ENCODE data around the gene CDCA7L. TPM values are rescaled to one million over a fixed set of nuclear protein-coding genes. Genes with fewer than 3 reads are reported as not detected.

CDCA7L gene
- polyA plus RNA-seq, 1 of the 3 experiments (the other 2 are of a cell fraction) = 18.4 TPM

DNA sequence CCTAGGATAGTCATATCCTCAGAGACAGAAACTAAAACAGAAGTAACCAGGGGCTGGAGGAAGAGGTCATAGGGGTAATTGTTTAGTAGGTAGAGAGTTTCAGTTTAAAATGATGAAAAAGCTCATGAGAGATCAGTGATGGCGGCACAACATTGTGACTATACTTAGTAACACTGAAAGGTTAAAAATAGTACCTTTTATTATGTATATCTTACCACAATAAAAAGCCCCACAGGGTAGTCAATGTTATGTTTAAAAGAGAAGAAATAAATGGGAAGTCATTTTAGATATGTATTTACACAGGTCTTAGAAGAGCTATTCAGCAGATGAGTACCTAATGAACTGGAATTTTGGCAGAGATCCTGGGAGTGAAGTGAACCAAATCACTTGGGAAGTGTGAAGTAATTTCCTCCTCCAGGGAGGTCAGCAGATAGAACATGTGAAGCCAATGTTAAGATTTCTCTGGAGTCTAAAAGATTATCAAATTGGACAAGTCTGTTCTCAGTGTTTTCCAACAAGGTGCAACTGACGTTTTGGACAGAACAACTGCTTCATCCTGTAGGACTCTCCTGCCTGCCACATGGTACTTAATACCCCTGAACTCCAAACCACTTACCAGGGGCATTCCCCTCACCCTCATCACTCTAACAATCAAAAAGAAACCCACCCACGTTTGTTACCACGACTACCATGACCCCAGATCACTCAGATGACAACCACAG, 6.4 kb downstream of the CDCA7L start:
- peaks cover 3% of the 10 kb centered on the region; the same call in 1 of the 2 replicates for H3K9me2 ChIP-seq
- no peak overlapping the region for H3K4me3 ChIP-seq (ENCODE audit: low read depth in 2 of 2, low read length in 1 of 2)
- peaks cover 0 to 7% of the 10 kb centered on the region in 2 experiments for H3K36me3 ChIP-seq (replicated peaks in 1 of 2; ENCODE audit: control insufficient read depth in 1 of 2, insufficient read depth in 2 of 2, low read length in 1 of 2)
- ChIA-PET CTCF (interaction anchor here (1.1 kb wide), 1 partner anchor 29 kb away, joined by 3 read pairs; no protein-coding TSS in a partner anchor), POLR2A (no interaction called here)
- H3K27ac ChIP-seq (ENCODE audit: low read depth in 2 of 2, low read length in 1 of 2) = no peak overlapping the region
- H4K20me1 ChIP-seq (ENCODE audit: insufficient read depth) = no peaks in the 10 kb centered on the region
- peaks cover 0 to 2% of the 10 kb centered on the region in 2 experiments; a peak in 1 of 4 replicates for H3K4me1 ChIP-seq (ENCODE audit: control insufficient read depth in 1 of 2, insufficient read depth in 2 of 2, low read depth in 1 of 2, low read length in 1 of 2)
- H3K9ac ChIP-seq = no peak overlapping the region
- H3F3A ChIP-seq (replicated peaks; ENCODE audit: insufficient read depth) = no peaks in the 10 kb centered on the region
- TF ChIP-seq NFIC (IDR thresholded peaks at IDR 0.05; ENCODE audit: borderline replicate concordance) = no peak
- TF ChIP-seq, protein P1, sequence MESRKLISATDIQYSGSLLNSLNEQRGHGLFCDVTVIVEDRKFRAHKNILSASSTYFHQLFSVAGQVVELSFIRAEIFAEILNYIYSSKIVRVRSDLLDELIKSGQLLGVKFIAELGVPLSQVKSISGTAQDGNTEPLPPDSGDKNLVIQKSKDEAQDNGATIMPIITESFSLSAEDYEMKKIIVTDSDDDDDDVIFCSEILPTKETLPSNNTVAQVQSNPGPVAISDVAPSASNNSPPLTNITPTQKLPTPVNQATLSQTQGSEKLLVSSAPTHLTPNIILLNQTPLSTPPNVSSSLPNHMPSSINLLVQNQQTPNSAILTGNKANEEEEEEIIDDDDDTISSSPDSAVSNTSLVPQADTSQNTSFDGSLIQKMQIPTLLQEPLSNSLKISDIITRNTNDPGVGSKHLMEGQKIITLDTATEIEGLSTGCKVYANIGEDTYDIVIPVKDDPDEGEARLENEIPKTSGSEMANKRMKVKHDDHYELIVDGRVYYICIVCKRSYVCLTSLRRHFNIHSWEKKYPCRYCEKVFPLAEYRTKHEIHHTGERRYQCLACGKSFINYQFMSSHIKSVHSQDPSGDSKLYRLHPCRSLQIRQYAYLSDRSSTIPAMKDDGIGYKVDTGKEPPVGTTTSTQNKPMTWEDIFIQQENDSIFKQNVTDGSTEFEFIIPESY (IDR thresholded peaks at IDR 0.05; ENCODE audit: borderline replicate concordance, low read depth) = no peak
- no peaks in the 10 kb centered on the region for H3K27me3 ChIP-seq (ENCODE audit: insufficient read depth)
- H2AFZ ChIP-seq (ENCODE audit: low read depth) = no peak overlapping the region
- DNase-seq = no peak
- H3K79me2 ChIP-seq (ENCODE audit: insufficient read depth) = no peaks in the 10 kb centered on the region
- WGBS (ENCODE audit: low lambda C conversion rate) = 75% methylated on average over 4 of the region's 4 CpGs
- no peak overlapping the region for H3K4me2 ChIP-seq
- H3K9me3 ChIP-seq = no peaks in the 10 kb centered on the region

DNA sequence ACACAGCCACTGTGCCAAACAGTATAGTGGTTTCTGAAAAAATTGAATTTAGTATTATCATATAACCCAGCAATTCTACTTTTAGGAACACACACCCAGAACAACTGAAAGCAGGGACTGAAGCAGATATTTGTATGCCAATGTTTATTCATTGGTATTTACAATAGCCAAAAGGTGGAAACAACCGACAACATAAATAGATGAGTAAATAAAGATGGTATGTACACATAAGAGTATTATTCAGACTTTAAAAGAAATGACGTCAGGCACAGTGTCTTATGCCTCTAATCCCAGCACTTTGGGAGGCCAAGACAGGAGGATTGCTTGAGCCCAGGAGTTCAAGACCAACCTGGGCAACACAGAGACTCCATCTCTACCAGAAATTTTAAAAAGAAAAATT, 7.2 kb downstream of the CDCA7L start:
- H2AFZ ChIP-seq (ENCODE audit: low read depth) = no peak overlapping the region
- TF ChIP-seq SIN3A (IDR thresholded peaks at IDR 0.05; ENCODE audit: borderline replicate concordance, low read depth, low read length) (no peak), ELF1 (IDR thresholded peaks at IDR 0.05) (no peak), GATA2 (CRISPR knock-in tag; IDR thresholded peaks at IDR 0.05) (no peak)
- TF ChIP-seq, protein P2, sequence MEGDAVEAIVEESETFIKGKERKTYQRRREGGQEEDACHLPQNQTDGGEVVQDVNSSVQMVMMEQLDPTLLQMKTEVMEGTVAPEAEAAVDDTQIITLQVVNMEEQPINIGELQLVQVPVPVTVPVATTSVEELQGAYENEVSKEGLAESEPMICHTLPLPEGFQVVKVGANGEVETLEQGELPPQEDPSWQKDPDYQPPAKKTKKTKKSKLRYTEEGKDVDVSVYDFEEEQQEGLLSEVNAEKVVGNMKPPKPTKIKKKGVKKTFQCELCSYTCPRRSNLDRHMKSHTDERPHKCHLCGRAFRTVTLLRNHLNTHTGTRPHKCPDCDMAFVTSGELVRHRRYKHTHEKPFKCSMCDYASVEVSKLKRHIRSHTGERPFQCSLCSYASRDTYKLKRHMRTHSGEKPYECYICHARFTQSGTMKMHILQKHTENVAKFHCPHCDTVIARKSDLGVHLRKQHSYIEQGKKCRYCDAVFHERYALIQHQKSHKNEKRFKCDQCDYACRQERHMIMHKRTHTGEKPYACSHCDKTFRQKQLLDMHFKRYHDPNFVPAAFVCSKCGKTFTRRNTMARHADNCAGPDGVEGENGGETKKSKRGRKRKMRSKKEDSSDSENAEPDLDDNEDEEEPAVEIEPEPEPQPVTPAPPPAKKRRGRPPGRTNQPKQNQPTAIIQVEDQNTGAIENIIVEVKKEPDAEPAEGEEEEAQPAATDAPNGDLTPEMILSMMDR (IDR thresholded peaks at IDR 0.05) = no peak
- TF ChIP-seq, protein P1 (IDR thresholded peaks at IDR 0.05; ENCODE audit: borderline replicate concordance, low read depth) = no peak
- TF ChIP-seq, protein P3, sequence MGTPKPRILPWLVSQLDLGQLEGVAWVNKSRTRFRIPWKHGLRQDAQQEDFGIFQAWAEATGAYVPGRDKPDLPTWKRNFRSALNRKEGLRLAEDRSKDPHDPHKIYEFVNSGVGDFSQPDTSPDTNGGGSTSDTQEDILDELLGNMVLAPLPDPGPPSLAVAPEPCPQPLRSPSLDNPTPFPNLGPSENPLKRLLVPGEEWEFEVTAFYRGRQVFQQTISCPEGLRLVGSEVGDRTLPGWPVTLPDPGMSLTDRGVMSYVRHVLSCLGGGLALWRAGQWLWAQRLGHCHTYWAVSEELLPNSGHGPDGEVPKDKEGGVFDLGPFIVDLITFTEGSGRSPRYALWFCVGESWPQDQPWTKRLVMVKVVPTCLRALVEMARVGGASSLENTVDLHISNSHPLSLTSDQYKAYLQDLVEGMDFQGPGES (IDR thresholded peaks at IDR 0.05; ENCODE audit: low read depth, low read length) = no peak
- no peak overlapping the region for H3K4me2 ChIP-seq
- H3K9me3 ChIP-seq = no peaks in the 10 kb centered on the region
- peaks cover 0 to 2% of the 10 kb centered on the region in 2 experiments; a peak in 1 of 4 replicates for H3K4me1 ChIP-seq (ENCODE audit: control insufficient read depth in 1 of 2, insufficient read depth in 2 of 2, low read depth in 1 of 2, low read length in 1 of 2)
- peaks cover 0 to 7% of the 10 kb centered on the region in 2 experiments for H3K36me3 ChIP-seq (replicated peaks in 1 of 2; ENCODE audit: control insufficient read depth in 1 of 2, insufficient read depth in 2 of 2, low read length in 1 of 2)
- DNase-seq = no peak
- peaks cover 4% of the 10 kb centered on the region; the same call in 1 of the 2 replicates for H3K9me2 ChIP-seq
- ChIA-PET CTCF (no interaction called here), POLR2A (no interaction called here)
- H3K4me3 ChIP-seq (ENCODE audit: low read depth in 2 of 2, low read length in 1 of 2) = no peak overlapping the region
- no peaks in the 10 kb centered on the region for H3F3A ChIP-seq (replicated peaks; ENCODE audit: insufficient read depth)
- no peaks in the 10 kb centered on the region for H3K79me2 ChIP-seq (ENCODE audit: insufficient read depth)
- no peaks in the 10 kb centered on the region for H4K20me1 ChIP-seq (ENCODE audit: insufficient read depth)
- no peak overlapping the region for H3K9ac ChIP-seq
- WGBS (ENCODE audit: low lambda C conversion rate) = 65% methylated on average over 2 of the region's 2 CpGs
- no peak overlapping the region for H3K27ac ChIP-seq (ENCODE audit: low read depth in 2 of 2, low read length in 1 of 2)
- no peaks in the 10 kb centered on the region for H3K27me3 ChIP-seq (ENCODE audit: insufficient read depth)
